Ramos (cell line): Measurements from ENCODE around the gene DIP2C.
"Not testable (repeated sequence)": the region's sequence is repeated elsewhere in the genome, so short reads cannot be mapped to it uniquely, and the experiment has no call there.

Experiments used
- in situ Hi-C: fragments of 300-500 bp; cut with MboI; formaldehyde crosslinking; loops from one replicate; pipeline ENCODE4 v1.14.3; 2022; ENCODE audit warnings: low sequenced_read_pairs; ENCODE audit not compliant: unreplicated experiment

The DIP2C gene

DNA sequence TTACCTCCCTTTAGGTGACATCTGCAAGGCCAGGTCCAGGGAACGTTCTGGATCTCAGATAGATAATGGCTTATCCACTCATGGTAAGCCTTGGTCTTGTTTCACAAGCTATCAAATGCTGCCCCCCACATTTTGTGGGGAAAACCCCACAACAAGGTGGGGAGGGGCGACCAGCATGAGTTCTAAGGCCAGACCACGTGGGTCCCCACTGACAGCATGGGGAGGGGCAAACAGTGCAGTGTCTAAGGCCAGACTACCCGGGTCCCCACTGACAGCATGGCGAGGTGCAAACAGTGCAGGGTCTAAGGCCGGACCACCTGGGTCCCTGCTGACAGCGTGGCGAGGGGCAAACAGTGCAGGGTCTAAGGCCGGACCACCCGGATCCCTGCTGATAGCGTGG lies 102.8 kb downstream of the DIP2C start:
- in situ Hi-C loops = no loop called here

DNA sequence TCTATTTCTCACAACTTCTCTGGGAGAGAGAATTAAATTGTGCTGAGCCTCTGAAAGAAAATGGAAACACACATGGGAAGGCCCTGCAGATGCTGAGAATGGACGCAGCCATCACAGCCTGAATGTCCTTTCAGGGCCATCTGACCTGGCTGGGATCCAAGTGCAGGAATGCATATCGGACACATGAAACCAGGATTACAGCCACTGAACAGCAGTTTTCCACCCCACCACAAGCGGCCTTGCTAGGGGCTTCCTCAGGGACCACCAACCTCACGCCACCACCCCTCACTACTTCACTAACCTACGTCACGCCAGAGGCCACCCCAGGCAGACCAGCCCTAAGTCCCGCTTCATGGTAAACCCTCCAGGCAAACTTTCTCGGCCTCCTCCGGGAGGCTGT lies 103.3 kb downstream of the DIP2C start:
- in situ Hi-C loops = no loop called here

DNA sequence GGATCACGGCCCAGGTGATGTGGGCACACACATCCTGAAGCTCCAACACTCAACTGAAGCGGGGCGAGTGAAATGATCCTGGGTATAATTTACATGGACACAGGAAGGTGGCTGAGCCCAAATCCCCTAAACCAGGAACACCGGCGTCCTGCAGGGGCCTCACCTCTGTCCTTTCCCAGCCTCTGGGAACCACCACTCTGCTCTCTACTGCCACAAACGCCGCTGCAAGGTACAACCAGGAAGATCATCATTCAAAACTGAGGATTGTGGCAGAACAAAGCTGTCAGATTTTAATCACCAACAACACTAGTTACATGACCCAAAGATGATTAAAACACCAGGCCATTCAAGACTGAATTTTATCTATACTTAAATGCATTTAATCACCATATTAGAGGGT lies 104.0 kb downstream of the DIP2C start:
- in situ Hi-C loops = no loop called here

DNA sequence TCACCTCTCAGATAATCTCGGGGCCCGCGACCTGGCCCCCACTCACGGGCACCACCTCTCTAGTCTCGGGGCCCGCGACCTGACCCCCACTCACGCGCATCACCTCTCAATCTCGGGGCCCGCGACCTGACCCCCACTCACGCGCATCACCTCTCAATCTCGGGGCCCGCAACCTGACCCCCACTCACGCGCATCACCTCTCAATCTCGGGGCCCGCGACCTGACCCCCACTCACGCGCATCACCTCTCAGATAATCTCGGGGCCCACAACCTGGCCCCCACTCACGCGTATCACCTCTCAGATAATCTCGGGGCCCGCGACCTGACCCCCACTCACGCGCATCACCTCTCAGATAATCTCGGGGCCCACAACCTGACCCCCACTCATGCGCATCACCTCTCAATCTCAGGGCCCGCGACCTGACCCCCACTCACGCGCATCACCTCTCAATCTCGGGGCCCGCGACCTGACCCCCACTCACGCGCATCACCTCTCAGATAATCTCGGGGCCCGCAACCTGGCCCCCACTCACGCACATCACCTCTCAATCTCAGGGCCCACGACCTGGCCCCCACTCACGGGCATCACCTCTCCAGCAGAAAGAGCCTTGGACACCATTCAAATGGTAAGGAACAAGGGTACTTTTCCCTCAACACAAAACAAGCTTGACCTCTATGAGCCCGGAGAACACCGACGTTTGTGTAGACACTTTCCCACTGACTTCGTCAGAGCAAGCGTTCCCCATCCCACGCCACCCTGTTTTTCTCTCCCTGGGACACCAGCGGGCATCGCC lies 104.8 kb downstream of the DIP2C start:
- in situ Hi-C loops = not testable (repeated sequence)

DNA sequence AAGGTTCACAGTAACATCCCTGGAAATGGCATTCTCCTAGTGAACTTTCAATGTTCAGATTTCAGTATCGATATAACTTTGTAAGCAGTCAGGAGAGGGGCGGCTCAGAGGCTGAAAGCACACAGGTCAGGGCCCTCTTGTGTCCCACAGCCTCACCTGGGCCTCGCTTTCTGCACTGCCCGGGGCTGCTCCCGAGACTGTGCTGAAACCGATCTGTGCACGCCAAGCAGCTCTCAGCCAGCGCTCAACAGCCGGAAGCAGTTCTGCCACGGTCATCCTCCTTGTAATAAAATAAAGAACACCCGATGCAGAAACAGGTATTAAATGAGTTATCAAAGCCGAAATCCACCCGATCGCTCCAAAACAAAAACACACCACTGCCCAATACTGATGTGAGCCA lies 106.0 kb downstream of the DIP2C start:
- in situ Hi-C loops = no loop called here

DNA sequence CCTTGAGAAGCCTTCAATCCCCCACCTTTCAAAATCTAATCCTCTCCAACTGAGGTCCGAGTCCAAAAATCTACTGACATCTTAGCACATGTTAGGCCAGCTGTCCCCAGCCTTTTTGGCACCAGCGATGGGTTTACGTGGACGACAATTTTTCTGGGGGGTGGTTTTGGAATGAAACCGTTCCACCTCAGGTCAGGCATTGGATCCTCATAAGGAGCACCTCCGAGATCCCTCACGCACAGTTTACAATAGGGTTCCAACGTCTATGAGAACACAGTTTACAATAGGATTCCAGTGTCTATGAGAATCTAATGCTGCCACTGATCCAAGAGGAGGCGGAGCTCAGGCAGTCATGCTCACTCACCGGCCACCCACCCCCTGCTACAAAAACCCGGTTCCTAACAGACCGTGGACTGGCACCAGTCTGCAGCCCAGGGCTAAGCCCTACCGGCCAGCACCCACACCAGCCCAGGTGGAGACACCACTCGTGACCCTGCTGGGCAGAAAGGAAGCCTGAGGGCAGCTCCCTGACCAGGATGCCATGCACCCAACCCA lies 107.6 kb downstream of the DIP2C start:
- in situ Hi-C loops = no loop called here

DNA sequence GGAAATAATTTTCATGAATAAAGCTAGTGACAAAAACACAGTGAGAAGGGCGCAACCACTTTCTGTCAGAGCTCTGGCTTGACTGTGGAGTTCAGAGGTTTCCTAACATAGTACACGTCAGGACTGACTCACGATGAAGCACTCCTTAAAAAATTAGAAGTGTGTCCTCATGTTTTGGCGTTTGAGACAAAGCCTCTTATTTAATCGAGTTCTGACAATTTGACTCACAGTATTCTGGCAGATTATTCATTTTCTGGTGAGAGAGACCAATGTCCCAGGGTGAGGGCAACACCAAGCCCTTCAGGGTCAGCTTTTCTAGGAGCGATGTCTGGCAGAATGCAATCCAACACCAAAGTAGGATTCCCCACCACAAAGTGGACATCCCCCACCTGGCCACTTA lies 108.7 kb downstream of the DIP2C start:
- in situ Hi-C loops = no loop called here

DNA sequence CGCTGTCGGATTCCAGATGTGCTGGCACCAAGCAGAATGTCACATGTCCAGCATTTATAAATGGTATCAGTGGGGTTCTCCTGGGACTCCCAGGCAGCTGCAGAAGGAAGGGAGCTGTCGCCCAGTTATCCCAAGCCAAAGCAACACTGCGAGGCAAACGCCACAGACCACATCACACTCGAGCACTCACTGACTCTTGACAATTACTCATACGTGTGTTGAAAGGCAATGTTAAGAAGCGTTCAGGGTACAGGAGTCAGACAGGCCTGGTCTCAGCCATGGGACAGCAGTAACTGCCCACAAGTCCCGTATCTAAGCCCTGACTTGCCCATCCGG lies 113.4 kb downstream of the DIP2C start:
- in situ Hi-C loops = no loop called here

DNA sequence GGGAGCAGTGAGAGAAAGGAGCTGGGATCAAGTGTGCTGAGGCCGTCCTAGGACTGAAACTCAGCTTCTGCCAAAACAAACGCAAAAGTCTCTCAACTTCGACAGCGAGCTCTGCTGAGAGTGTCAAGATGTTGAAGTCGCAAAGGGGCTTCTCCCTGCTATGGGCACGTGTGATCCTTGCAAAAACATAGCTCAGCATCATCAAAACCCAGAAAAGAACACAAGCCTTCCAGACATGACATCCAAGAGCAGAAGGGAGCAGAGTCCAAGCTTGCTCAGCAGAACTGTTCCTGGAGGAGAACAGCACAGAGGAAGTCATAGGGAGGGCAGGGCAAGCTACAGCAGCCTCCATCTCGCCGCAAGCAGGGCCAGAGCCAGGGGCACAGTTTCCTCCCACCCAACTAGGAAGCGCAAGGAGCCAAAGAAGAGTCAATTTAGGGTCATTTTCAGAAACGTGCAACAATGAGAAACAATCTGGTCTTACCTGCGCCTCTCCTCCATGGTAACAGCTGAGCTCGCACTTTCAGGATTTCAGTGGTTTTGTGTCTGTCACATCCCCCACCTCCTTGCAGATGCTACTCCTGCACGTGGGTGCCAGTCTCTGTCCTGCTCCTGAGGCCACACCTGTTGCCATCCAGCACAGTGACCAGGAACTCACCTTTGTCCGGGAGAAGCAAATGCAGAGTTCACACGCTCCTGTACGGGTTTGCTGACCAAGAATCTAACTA lies 113.9 kb downstream of the DIP2C start:
- in situ Hi-C loops = no loop called here

DNA sequence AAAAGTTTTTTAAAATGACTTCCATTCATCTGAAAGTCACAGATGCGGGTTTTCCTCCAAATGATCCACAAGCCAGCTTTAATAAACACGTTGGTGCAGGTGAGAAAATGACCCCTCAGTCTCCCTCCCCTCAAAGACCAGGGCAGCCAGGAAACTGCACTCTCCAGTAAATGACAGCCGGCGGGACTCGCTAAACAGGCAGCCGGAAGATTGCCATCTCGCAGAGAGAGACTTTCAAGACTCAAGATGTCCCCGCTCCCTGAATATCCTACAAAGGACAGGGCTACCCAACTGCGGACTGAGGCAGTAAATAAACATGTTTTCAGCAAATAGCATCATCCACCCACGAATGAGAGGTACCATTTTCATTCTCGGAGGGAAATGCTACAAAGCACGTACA lies 116.8 kb downstream of the DIP2C start:
- in situ Hi-C loops = no loop called here

DNA sequence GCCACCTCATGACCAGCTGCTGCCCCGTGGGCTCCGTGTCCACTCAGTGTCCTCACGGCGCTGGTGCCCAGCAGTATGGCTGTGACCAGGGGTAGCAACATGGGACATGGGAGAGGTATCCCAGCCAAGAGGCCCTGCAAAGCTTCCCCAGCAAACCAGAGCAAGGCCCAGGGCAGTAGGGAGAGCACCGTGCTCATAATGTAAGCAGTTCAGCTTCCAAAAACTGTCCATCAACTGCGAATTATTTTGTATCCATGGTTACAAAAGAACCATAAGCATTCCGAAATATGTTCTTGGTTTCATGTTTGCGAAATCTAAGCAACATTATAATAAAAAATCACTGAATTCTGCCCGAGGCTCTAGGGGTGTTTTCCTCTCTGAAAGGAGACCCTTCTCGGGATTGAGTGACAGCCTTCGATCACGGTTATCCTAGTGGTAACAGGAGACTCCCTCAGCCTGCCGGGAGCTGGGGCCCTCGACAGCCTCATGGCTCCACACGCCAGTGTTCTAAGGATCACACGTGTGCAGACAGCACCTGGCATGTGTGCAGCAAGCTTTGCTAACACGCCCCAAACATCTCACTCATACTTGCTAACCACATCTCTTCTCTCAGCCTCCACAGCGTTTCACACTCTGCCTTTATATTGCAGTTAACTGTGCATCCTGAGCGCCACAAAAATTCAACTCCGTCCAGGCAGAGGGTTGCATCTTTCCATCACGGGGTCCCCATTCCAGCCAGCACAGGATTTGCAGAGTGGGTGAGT lies 117.6 kb downstream of the DIP2C start:
- in situ Hi-C loops = no loop called here

DNA sequence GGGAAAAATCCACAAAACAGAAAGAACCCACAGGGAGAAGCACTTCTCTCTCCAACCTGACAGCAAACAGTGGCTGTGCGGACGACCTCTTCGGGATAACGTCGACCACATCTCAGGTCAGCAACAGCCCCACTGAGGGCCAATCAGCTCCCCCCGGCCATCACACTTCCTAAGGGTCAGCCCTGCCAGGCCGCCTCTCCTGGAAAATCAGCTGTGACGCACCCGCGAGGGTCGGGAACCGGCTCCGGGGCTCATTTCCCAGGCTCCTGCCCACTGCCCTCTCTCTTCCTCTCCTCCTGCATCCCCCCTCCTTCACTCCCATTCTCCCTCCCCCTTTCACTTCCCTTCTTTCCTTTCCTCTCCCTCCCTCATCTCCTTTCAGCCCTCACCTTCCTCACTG lies 118.3 kb downstream of the DIP2C start:
- in situ Hi-C loops = no loop called here

DNA sequence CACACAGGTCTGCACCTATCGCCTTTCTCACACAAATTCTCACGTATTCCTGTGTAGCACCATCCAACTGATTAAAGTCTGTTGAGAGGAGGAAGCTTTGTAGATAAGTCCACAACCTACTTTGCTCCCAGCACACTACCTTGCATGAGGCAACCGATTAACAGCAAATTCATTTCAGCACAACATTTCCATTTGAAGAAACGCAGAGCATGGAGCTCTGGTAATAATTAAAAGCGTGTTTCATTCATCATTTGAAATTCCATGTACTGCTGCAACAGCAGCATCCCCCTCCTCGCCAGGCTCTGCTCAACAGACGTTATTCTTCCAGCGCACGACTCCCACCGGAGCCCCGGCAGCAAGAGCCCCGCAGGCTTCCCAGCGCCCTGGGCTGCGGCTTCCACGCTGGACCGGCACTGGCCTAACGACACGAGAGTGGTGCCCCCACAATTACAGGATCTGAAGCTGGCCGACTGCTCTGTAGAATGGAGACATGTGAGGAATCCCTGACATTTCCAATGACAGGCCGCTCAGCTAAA lies 118.8 kb downstream of the DIP2C start:
- in situ Hi-C loops = no loop called here

DNA sequence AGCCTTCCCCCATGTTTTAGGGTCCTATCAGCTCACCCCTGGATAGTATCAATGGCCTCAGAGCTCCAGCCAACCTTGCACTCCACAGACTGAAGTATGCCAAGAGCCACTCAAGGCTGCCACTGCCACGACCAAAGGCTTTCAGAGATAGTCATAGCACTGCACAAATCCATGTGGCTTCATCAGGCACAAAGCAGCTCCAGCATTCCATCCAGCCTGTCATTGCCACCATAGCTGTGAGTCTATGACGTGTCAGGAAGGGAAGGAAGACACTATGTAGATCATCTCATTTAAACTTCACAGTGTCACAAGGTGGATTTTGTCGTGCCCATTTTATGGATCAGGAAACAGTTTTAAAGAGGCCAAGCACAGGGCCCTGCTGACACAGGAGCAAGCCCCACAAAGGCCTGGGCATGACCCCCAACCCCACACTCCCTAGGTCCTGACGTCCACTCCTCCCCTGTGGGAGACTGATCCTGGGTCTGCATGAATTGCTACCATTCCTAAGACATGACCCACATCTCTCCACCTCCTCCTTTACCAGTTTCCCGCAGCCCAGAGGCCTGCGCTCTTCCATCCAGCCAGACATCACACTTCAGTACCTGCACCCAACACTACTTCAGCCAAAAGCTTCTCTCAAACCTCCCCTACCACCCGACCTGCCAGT lies 119.4 kb downstream of the DIP2C start:
- in situ Hi-C loops = no loop called here

DNA sequence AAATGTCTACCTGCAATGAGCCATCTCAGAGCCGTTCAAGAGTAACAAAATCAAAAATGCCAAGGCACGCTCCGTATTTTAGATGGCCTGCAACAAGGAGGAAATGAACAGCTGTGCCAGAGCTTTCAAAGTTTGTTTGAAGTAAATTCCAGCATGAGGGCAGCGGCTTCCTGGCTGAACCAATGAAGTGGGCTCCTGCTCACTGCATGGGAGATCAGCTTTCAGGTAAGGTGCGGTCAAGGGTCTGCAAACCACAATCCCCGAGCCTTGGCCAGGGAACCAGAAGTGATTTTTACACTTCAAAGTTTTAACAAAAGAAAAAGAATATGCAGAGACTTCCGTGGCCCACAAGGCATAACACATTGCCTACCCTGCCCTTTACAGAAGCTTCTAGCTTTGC lies 120.6 kb downstream of the DIP2C start:
- in situ Hi-C loops = no loop called here

DNA sequence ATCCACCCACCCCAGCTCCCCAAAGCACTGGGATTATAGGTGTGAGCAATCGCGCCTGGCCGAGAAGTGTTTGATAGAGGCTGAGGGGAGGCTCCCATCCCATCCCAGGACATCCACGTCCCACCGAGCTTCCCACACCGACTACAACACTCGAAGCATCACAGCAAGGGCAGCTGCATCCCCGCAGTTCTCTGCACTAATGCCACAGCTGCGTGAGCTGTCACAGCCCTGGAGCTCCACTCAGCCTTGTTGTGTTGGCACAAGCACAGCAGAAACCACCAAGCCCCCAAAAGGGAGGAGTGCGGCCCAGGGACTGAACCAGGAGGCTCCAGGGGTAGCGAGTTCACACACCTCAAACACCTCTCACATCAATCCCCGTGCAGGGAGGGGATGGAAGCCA lies 121.6 kb downstream of the DIP2C start:
- in situ Hi-C loops = no loop called here

DNA sequence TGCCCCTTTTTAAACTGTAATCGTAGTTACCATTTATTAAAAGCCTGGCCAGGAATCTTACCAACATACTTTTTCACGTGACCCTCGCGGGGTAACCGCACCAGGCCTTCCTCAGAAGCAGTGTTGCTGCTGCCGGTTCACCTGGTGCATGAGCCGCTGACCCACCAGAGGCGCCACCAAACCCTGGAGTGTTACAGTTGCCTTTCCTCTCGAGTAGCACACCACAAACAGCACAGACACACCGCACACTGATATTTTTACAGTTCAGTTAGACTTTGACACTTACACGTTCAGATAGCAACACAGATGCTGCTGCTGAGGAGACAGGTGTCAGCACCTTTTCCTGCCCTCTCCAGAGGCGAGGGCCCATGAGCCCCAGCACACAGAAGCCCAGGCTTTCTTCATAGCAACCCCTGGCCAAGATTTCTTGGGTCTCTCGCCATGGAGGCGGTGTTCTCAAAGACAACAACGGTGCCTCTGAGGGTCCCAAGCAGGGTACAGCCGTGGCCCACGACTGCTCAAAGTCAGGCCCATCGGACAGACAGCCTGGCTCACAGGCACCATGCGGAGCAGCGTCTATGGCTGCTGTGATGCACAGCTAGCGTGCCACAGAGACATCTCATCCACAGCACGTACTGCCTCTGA lies 123.1 kb downstream of the DIP2C start:
- in situ Hi-C loops = no loop called here

DNA sequence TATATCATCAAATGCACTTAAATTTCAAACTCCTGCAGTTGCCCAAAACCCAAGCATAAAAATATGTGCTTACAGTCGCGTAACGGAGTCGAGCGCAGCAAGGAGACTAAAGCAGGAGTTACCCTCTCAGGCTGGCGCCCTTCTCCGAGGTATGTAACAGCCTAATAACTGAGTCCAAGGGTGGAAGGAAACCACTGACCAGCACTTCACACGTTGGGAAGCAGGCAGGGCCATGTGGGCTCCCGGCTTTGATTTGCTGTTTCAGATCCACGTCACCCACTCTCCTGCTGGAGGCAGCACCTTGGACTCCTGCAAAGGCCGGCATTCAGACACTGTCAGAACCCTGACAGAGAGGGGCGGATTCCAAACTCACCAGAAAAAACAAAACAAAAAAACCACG lies 123.8 kb downstream of the DIP2C start:
- in situ Hi-C loops = no loop called here

DNA sequence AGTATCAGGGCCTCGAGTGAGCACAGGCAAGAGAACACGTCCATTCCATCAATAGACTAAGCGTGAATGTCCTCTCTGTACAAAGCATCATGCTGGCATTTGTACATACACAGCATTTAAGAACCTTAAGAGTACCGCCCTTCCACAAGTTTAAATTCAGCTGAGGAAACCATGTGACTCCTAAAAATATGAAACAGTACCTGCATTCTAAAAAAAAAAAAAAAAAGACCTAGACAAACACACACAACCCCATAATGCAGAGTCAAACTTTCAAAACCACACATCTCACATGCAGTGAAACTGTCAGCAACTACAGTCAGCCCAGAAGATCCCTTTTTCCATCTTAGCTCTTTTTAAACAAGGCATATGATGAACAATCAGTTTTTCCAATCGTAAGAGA lies 124.3 kb downstream of the DIP2C start:
- in situ Hi-C loops = no loop called here

DNA sequence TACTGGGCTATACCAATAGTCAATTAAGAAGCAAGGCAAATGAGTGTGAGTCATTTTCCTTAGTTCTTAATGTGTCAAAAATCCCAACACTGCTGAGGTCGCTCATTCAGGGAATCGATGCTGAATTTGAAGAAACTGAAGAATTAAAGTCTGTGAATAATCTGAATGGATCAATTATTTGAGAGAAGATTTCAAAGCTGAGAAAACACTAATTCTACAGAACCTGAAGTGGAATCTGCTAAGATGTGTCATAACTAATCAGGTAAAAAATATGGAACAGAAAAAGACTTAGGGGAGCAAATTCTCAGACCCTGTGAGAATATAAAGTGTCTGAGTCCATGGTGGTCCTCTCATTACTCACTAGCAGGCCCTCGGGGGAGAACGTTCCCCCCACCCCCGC lies 125.6 kb downstream of the DIP2C start:
- in situ Hi-C loops = no loop called here
